ENCODE measurements around the gene ATP1B1.

ATP1B1 gene

GRCh38 chr1:169087876-169088275 is 18.6 kb upstream of the ATP1B1 start:
- no peak for TF ChIP-seq FOXP2 (optimal IDR thresholded peaks at IDR 0.05; ENCODE audit: borderline replicate concordance, extremely low read depth, extremely low read length, insufficient read depth)
- no peak for TF ChIP-seq TAF1 (IDR thresholded peaks at IDR 0.05; ENCODE audit: borderline replicate concordance, insufficient read depth, low read length)
- no peak for TF ChIP-seq REST (IDR thresholded peaks at IDR 0.05; ENCODE audit: insufficient read depth in 1 of 2, low read depth in 2 of 2, low read length in 2 of 2)
- TF ChIP-seq SIN3A (IDR thresholded peaks at IDR 0.05; ENCODE audit: borderline replicate concordance, insufficient read depth, low read length): no peak
- no peak for TF ChIP-seq POLR2AphosphoS5 (IDR thresholded peaks at IDR 0.05; ENCODE audit: low read depth, low read length)

- TF ChIP-seq POLR2AphosphoS5 (IDR thresholded peaks at IDR 0.05; ENCODE audit: low read depth, low read length): no peak
- TF ChIP-seq TAF1 (IDR thresholded peaks at IDR 0.05; ENCODE audit: borderline replicate concordance, insufficient read depth, low read length): no peak
- no peak for TF ChIP-seq FOXP2 (optimal IDR thresholded peaks at IDR 0.05; ENCODE audit: borderline replicate concordance, extremely low read depth, extremely low read length, insufficient read depth)
- TF ChIP-seq REST (IDR thresholded peaks at IDR 0.05; ENCODE audit: insufficient read depth in 1 of 2, low read depth in 2 of 2, low read length in 2 of 2): no peak
- TF ChIP-seq SIN3A (IDR thresholded peaks at IDR 0.05; ENCODE audit: borderline replicate concordance, insufficient read depth, low read length): no peak
These were observed 16.7 kb upstream of the ATP1B1 start for GRCh38 chr1:169089776-169090175.

GRCh38 chr1:169090308-169090899 is 16.1 kb upstream of the ATP1B1 start:
- TF ChIP-seq REST (IDR thresholded peaks at IDR 0.05; ENCODE audit: insufficient read depth in 1 of 2, low read depth in 2 of 2, low read length in 2 of 2): no peak
- TF ChIP-seq SIN3A (IDR thresholded peaks at IDR 0.05; ENCODE audit: borderline replicate concordance, insufficient read depth, low read length): no peak
- TF ChIP-seq FOXP2 (optimal IDR thresholded peaks at IDR 0.05; ENCODE audit: borderline replicate concordance, extremely low read depth, extremely low read length, insufficient read depth): no peak
- no peak for TF ChIP-seq POLR2AphosphoS5 (IDR thresholded peaks at IDR 0.05; ENCODE audit: low read depth, low read length)
- TF ChIP-seq TAF1 (IDR thresholded peaks at IDR 0.05; ENCODE audit: borderline replicate concordance, insufficient read depth, low read length): no peak

GRCh38 chr1:169090900-169091311 is 15.6 kb upstream of the ATP1B1 start:
- TF ChIP-seq REST (IDR thresholded peaks at IDR 0.05; ENCODE audit: insufficient read depth in 1 of 2, low read depth in 2 of 2, low read length in 2 of 2) (no peak), SIN3A (IDR thresholded peaks at IDR 0.05; ENCODE audit: borderline replicate concordance, insufficient read depth, low read length) (no peak), TAF1 (IDR thresholded peaks at IDR 0.05; ENCODE audit: borderline replicate concordance, insufficient read depth, low read length) (no peak), POLR2AphosphoS5 (IDR thresholded peaks at IDR 0.05; ENCODE audit: low read depth, low read length) (no peak), FOXP2 (optimal IDR thresholded peaks at IDR 0.05; ENCODE audit: borderline replicate concordance, extremely low read depth, extremely low read length, insufficient read depth) (no peak)

All from PFSK-1 (cell line).